Left lung (tissue), 10 donors: Measurements from ENCODE around the gene IL21. TPM values are rescaled to one million over a fixed set of nuclear protein-coding genes. Genes with fewer than 3 reads are reported as not detected.
"Not testable (repeated sequence)": the region's sequence is repeated elsewhere in the genome, so short reads cannot be mapped to it uniquely, and the experiment has no call there.

Experiments
- ATAC-seq: fragments of 200-7000 bp; cut with Tn5 transposase; one replicate; pipeline ENCODE4 v1.9.1; 2020; ENCODE audit warnings: moderate library complexity
- DNase-seq, 4 donors: peaks; one replicate each; pipeline ENCODE4 v3.0.0-alpha.2; 2013 to 2020
- H3K27ac ChIP-seq, 2 donors: fragments of 200-600 bp; sonication (generic) in 1 of 2; one replicate each; pipeline versions ENCODE4 v1.5.0 to v1.8.0; 2020 to 2021
- H3K27me3 ChIP-seq, 2 donors: fragments of 200-600 bp; sonication (generic) in 1 of 2; one replicate each; pipeline versions ENCODE4 v1.5.0 to v1.8.0; 2020 to 2021
- H3K36me3 ChIP-seq, 2 donors: fragments of 200-600 bp; sonication (generic) in 1 of 2; one replicate each; pipeline versions ENCODE4 v1.5.0 to v1.8.0; 2020 to 2021
- H3K4me1 ChIP-seq, 2 donors: fragments of 200-600 bp; one replicate each; pipeline ENCODE4 v1.8.0; 2021
- H3K4me3 ChIP-seq, 2 donors: fragments of 200-600 bp; sonication (generic) in 1 of 2; one replicate each; pipeline versions ENCODE4 v1.5.0 to v1.8.0; 2020 to 2021; ENCODE audit warnings: mild to moderate bottlenecking in 1 of 2
- H3K9me3 ChIP-seq, 2 donors: fragments of 200-600 bp; sonication (generic) in 1 of 2; one replicate each; pipeline versions ENCODE4 v1.5.0 to v1.8.0; 2020 to 2021
- intact Hi-C, 2 donors: fragments of 100-400 bp; cut with DNase I; formaldehyde crosslinking; loops; one replicate each; pipeline versions ENCODE4 v1.11.2 to v1.14.2; 2022
- polyA plus RNA-seq, 6 donors: library from polyadenylated mRNA; unstranded; fragments of 120-200 nt; gene quantifications; one replicate each; pipeline ENCODE4 v1.2.1, GENCODE V29; 2013; ENCODE audit not compliant: insufficient read length in 6 of 6
- total RNA-seq, 2 donors: library from RNA; stranded (reverse); fragmentation: NEBNext Ultra II Directional; extraction: Animal tissue kit (Norgen Biotek cat#: 25700); gene quantifications; one replicate each; pipeline ENCODE4 v1.2.1, GENCODE V29; 2021
- TF ChIP-seq, protein P1 (sequence below), 2 donors: fragments of 200-600 bp; sonication (generic) in 1 of 2; IDR thresholded peaks; one replicate each; pipeline versions ENCODE4 v1.5.0 to v1.8.0; 2021; ENCODE audit warnings: antibody characterized with exemption in 2 of 2
- donor health status: DM: no; HTN: yes; CAD: no.
- donor health status: DM: no; HTN: no; CAD: no.

IL21 gene
- total and polyA plus RNA-seq, 8 donors: not detected

- ATAC-seq (no peak), DNase-seq (no peak)
- Histone ChIP-seq H3K27me3 (no peaks in the 10 kb centered on the region), H3K36me3 (no peaks in the 10 kb centered on the region), H3K4me1 (peaks cover 0 to 4% of the 10 kb centered on the region in 2 donors), H3K4me3 (no peak overlapping the region), H3K27ac (no peak overlapping the region), H3K9me3 (peaks cover 0 to 5% of the 10 kb centered on the region in 2 donors)
- intact Hi-C loops: no loop called here
- TF ChIP-seq, protein P1, sequence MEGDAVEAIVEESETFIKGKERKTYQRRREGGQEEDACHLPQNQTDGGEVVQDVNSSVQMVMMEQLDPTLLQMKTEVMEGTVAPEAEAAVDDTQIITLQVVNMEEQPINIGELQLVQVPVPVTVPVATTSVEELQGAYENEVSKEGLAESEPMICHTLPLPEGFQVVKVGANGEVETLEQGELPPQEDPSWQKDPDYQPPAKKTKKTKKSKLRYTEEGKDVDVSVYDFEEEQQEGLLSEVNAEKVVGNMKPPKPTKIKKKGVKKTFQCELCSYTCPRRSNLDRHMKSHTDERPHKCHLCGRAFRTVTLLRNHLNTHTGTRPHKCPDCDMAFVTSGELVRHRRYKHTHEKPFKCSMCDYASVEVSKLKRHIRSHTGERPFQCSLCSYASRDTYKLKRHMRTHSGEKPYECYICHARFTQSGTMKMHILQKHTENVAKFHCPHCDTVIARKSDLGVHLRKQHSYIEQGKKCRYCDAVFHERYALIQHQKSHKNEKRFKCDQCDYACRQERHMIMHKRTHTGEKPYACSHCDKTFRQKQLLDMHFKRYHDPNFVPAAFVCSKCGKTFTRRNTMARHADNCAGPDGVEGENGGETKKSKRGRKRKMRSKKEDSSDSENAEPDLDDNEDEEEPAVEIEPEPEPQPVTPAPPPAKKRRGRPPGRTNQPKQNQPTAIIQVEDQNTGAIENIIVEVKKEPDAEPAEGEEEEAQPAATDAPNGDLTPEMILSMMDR (IDR thresholded peaks at IDR 0.05): no peak
Observed at GRCh38 chr4:122661176-122662160, 40.6 kb upstream of the IL21 start.

DNA sequence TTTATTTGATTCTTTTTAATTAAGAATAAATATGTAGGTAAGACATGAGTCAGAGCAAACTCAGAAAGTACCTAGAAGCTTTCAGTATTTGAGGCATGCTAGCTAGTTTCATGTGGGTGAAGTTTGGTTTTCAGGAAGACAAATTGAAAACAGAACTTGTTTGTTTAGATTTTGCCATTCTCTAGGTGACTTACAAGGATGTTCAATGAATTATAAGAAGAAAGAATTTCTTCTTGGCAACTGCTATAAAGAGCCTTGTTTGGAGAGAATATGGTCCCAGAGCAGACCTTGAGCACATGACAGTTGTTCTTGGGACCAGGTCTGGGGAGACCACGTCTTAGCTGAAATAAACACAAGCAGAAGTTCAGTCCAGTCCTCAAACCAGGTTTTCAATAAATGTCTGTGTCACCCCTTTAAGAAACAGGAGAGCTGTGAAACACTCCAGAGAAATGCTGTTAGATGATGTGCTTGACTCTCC is 38.0 kb upstream of the IL21 start:
- Histone ChIP-seq H3K27me3 (no peaks in the 10 kb centered on the region), H3K27ac (no peak overlapping the region), H3K36me3 (no peaks in the 10 kb centered on the region), H3K9me3 (peaks cover 0 to 5% of the 10 kb centered on the region in 2 donors), H3K4me1 (no peaks in the 10 kb centered on the region), H3K4me3 (no peak overlapping the region)
- DNase-seq (no peak), ATAC-seq (no peak)
- intact Hi-C loops: no loop called here
- TF ChIP-seq, protein P1 (IDR thresholded peaks at IDR 0.05): no peak

DNA sequence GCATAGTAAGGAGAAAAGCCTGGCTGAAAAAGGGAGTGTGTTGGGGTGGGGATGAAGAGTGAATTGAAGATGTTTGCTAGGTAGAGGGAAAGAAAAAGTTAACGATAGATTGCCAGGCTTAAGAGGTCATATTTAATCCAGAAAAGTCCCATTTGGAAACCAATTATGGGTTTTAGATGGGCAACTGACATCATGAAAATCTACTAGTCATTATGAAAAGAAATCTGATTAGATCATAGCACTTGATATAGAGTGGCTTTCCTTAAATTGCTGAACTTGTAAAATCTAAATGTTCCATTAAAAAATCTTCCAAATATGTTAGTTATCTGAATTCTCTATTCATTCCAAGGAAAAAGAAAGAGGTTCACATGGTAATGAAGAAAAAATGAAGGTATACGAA is 37.5 kb upstream of the IL21 start:
- no peaks in the 10 kb centered on the region for H3K27me3 ChIP-seq
- H3K4me1 ChIP-seq: no peaks in the 10 kb centered on the region
- H3K27ac ChIP-seq: no peak overlapping the region
- no peak overlapping the region for H3K4me3 ChIP-seq
- TF ChIP-seq, protein P1 (IDR thresholded peaks at IDR 0.05): no peak
- H3K36me3 ChIP-seq: no peaks in the 10 kb centered on the region
- intact Hi-C loops: no loop called here
- ATAC-seq (no peak), DNase-seq (no peak)
- peaks cover 0 to 5% of the 10 kb centered on the region in 2 donors for H3K9me3 ChIP-seq

GRCh38 chr4:122657553-122657952 is 36.7 kb upstream of the IL21 start:
- TF ChIP-seq, protein P1 (IDR thresholded peaks at IDR 0.05): no peak
- Histone ChIP-seq H3K9me3 (peaks cover 0 to 5% of the 10 kb centered on the region in 2 donors), H3K4me1 (no peaks in the 10 kb centered on the region), H3K27ac (no peak overlapping the region), H3K4me3 (no peak overlapping the region), H3K36me3 (no peaks in the 10 kb centered on the region), H3K27me3 (no peaks in the 10 kb centered on the region)
- DNase-seq (no peak), ATAC-seq (no peak)
- intact Hi-C loops: no loop called here

- H3K27ac ChIP-seq, H3K4me3 ChIP-seq, H3K27me3 ChIP-seq, intact Hi-C loops, H3K9me3 ChIP-seq, H3K36me3 ChIP-seq, ATAC-seq, DNase-seq, H3K4me1 ChIP-seq: not testable (repeated sequence)
Observed at GRCh38 chr4:122656583-122656982, 35.7 kb upstream of the IL21 start.
